ENCODE data around the gene SEPSECS. TPM values are rescaled to one million over a fixed set of nuclear protein-coding genes. Genes with fewer than 3 reads are reported as not detected.

The SEPSECS gene
- total and polyA plus RNA-seq, 12 donors = 5.8 to 38.6 (median 7.7) TPM

- no peaks in the 10 kb centered on the region for H3K9me3 ChIP-seq (replicated peaks in 1 of 3)
- no peaks in the 10 kb centered on the region for H3K27me3 ChIP-seq
- TF ChIP-seq CTCF (IDR thresholded peaks at IDR 0.05) = no peak
- no peak for TF ChIP-seq POLR2A (IDR thresholded peaks at IDR 0.05)
- intact Hi-C loops (cut with DNase I) = no loop called here
- no peak overlapping the region for H3K4me3 ChIP-seq
- H3K27ac ChIP-seq = no peak overlapping the region
- DNase-seq = no peak
- H3K36me3 ChIP-seq (replicated peaks in 1 of 2) = no peaks in the 10 kb centered on the region
- peaks cover 0 to 27% of the 10 kb centered on the region in 2 donors for H3K4me1 ChIP-seq (replicated peaks in 1 of 2)
- 79 to 95% (median 86%) methylated on average over 1 of the region's 1 CpG for WGBS, 4 donors
Observed at GRCh38 chr4:25163196-25163595, 2.9 kb upstream of the SEPSECS start.

- Histone ChIP-seq H3K27ac (no peak overlapping the region), H3K9me3 (replicated peaks in 1 of 3) (no peaks in the 10 kb centered on the region), H3K36me3 (replicated peaks in 1 of 2) (no peaks in the 10 kb centered on the region), H3K27me3 (no peaks in the 10 kb centered on the region), H3K4me3 (no peak overlapping the region), H3K4me1 (replicated peaks in 1 of 2) (peaks cover 0 to 27% of the 10 kb centered on the region in 2 donors)
- intact Hi-C loops (cut with DNase I) = no loop called here
- DNase-seq = no peak
- no peak for TF ChIP-seq POLR2A (IDR thresholded peaks at IDR 0.05)
- 42 to 90% (median 87%) methylated on average over 1 of the region's 1 CpG for WGBS, 4 donors
Observed at GRCh38 chr4:25162566-25162965, 2.3 kb upstream of the SEPSECS start.

GRCh38 chr4:25161593-25161950 lies 1.3 kb upstream of the SEPSECS start:
- peak overlapping the region in 3 of 4 donors; percentile 33 to 80 (median 59) for H3K4me3 ChIP-seq
- H3K9me3 ChIP-seq (replicated peaks in 1 of 3) = no peaks in the 10 kb centered on the region
- no peaks in the 10 kb centered on the region for H3K27me3 ChIP-seq
- H3K4me1 ChIP-seq (replicated peaks in 1 of 2) = peaks cover 0 to 27% of the 10 kb centered on the region in 2 donors
- H3K36me3 ChIP-seq (replicated peaks in 1 of 2) = no peaks in the 10 kb centered on the region
- H3K27ac ChIP-seq = peak overlapping the region in 3 of 5 donors; percentile 96 to 98 (median 96)
- intact Hi-C loops (cut with DNase I) = no loop called here
- no peak for DNase-seq
- TF ChIP-seq CTCF (IDR thresholded peaks at IDR 0.05) (no peak), POLR2A (IDR thresholded peaks at IDR 0.05) (no peak)
- 38 to 60% (median 47%) methylated on average over 2 of the region's 2 CpGs for WGBS, 4 donors

- peaks cover 0 to 27% of the 10 kb centered on the region in 2 donors for H3K4me1 ChIP-seq (replicated peaks in 1 of 2)
- DNase-seq = no peak
- no peaks in the 10 kb centered on the region for H3K27me3 ChIP-seq
- TF ChIP-seq CTCF (IDR thresholded peaks at IDR 0.05) (peak in 1 of 6 experiments; percentile 9), POLR2A (IDR thresholded peaks at IDR 0.05) (peak in 1 of 2 donors; percentile 41)
- intact Hi-C loops (cut with DNase I) = no loop called here
- H3K9me3 ChIP-seq (replicated peaks in 1 of 3) = no peaks in the 10 kb centered on the region
- peak overlapping the region; percentile 33 to 80 (median 52) for H3K4me3 ChIP-seq
- peak overlapping the region; percentile 84 to 98 (median 96) for H3K27ac ChIP-seq
- no peaks in the 10 kb centered on the region for H3K36me3 ChIP-seq (replicated peaks in 1 of 2)
- 4 to 17% (median 7%) methylated on average over 16 of the region's 16 CpGs for WGBS, 4 donors
Observed at GRCh38 chr4:25160714-25161592, 704 bp upstream of the SEPSECS start.
